CD4-positive, alpha-beta T cell (primary cell): ENCODE data around the gene ADNP2. TPM values are rescaled to one million over a fixed set of nuclear protein-coding genes. Genes with fewer than 3 reads are reported as not detected.
A peak's percentile ranks its signal among the peaks of the same experiment; 100 is the strongest.

ENCODE experiments used
- ATAC-seq: fragments of 200-7000 bp; cut with Tn5 transposase; one replicate; pipeline ENCODE4 v1.10.0; 2022; ENCODE audit warnings: mild to moderate bottlenecking; ENCODE audit not compliant: poor library complexity
- CTCF ChIA-PET: fragments of 350-600 bp; sonication (Branson Sonifier 250); formaldehyde crosslinking; loops from one replicate; lab custom pipeline; 2021; ENCODE audit warnings: antibody characterized with exemption, inconsistent platforms; lab: Charles Lee
- POLR2A ChIA-PET: fragments of 350-600 bp; sonication (Branson Sonifier 250); formaldehyde crosslinking; loops from one replicate; lab custom pipeline; 2021; ENCODE audit warnings: antibody characterized with exemption, inconsistent platforms; lab: Charles Lee
- DNase-seq, 14 experiments: peaks; one replicate each; pipeline ENCODE4 v3.0.0-alpha.2; 2013 to 2020; ENCODE audit warnings: mixed read lengths in 2 of 14
- H3K27ac ChIP-seq, 2 donors: one replicate each; pipeline versions ENCODE4 v1.5.1 to v1.7.0; 2013; ENCODE audit warnings: low read length in 2 of 2, low read depth in 1 of 2, mild to moderate bottlenecking in 1 of 2
- H3K27me3 ChIP-seq, 2 experiments: 1 replicate in 1 of 2; 2 replicates in 1 of 2; pipeline versions ENCODE4 v1.6.1 to v1.7.0; 2013; ENCODE audit warnings: low read length in 2 of 2, control low read depth in 1 of 2, mild to moderate bottlenecking in 1 of 2, moderate library complexity in 1 of 2; ENCODE audit not compliant: insufficient read depth in 2 of 2, control insufficient read depth in 1 of 2
- H3K36me3 ChIP-seq: one replicate; pipeline ENCODE4 v1.6.1; 2013; ENCODE audit warnings: low read length, control low read depth; ENCODE audit not compliant: insufficient read depth
- H3K4me1 ChIP-seq: one replicate; pipeline ENCODE4 v1.6.1; 2013; ENCODE audit warnings: low read length, control low read depth; ENCODE audit not compliant: insufficient read depth
- H3K4me3 ChIP-seq: one replicate; pipeline ENCODE4 v1.5.1; 2013; ENCODE audit warnings: mild to moderate bottlenecking, low read length, moderate library complexity
- H3K9me3 ChIP-seq, 2 experiments: 1 replicate in 1 of 2; 2 replicates in 1 of 2; pipeline versions ENCODE4 v1.6.1 to v1.7.0; 2013; ENCODE audit warnings: low read length in 2 of 2, mild to moderate bottlenecking in 2 of 2, control low read depth in 1 of 2, moderate library complexity in 1 of 2; ENCODE audit not compliant: control insufficient read depth in 1 of 2, insufficient read depth in 1 of 2
- H3K27ac Mint-ChIP-seq: one replicate; pipeline ENCODE4 v1.8.0; 2020; ENCODE audit warnings: mixed read lengths
- H3K27me3 Mint-ChIP-seq: one replicate; pipeline ENCODE4 v1.8.0; 2021; ENCODE audit warnings: mixed read lengths
- H3K36me3 Mint-ChIP-seq: one replicate; pipeline ENCODE4 v1.8.0; 2021; ENCODE audit warnings: low read depth, mixed read lengths
- H3K4me1 Mint-ChIP-seq: one replicate; pipeline ENCODE4 v1.8.0; 2021; ENCODE audit warnings: low read depth, mixed read lengths
- H3K4me3 Mint-ChIP-seq: one replicate; pipeline ENCODE4 v1.8.0; 2020; ENCODE audit warnings: mild to moderate bottlenecking, mixed read lengths
- H3K9me3 Mint-ChIP-seq: one replicate; pipeline ENCODE4 v1.8.0; 2020; ENCODE audit warnings: mixed read lengths
- CTCF ChIP-seq: fragments of 200-600 bp; IDR thresholded peaks from one replicate; pipeline ENCODE4 v1.8.0; 2022; ENCODE audit warnings: antibody characterized with exemption, mild to moderate bottlenecking
- intact Hi-C, 2 experiments: fragments of 100-400 bp; cut with DNase I in 1 of 2; cut with micrococcal nuclease in 1 of 2; formaldehyde crosslinking; loops; one replicate each; pipeline versions ENCODE4 v1.15.1 to v1.9.0; 2023 to 2025; cut with DNase I, micrococcal nuclease
- total RNA-seq, 174 experiments: library from RNA in 2 of 174; stranded (reverse) in 2 of 174; gene quantifications; one replicate each; pipeline ENCODE4 v1.2.3 and lab custom pipeline; 2021 to 2026

The ADNP2 gene
- total RNA-seq, 2 experiments from 2014 or later = 61.0 to 61.5 TPM

DNA sequence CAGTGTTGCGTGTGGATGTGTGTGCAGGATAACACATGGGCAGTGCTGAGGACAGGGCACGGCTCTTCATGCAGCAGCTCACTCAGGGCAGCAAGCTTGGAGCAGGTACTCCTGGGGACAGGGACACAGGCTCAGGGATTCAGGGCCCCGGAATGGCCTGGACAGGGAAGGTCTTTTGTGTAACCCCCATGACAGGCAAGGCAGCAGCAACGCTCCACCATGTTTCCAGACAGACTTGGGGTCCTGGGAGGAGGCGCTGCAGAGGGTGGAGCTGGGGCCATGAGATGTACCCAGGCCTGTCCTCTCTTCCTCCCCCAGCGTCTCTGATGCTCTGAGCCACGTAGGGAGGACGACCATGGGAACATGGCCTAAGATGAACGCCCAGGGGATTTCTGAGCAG, 58.3 kb downstream of the ADNP2 start:
- H3K27me3 ChIP-seq = peaks cover 23 to 25% of the 10 kb centered on the region in 2 experiments
- H3K27ac Mint-ChIP-seq = no peak overlapping the region
- no peak overlapping the region for H3K4me3 ChIP-seq
- H3K36me3 ChIP-seq = no peaks in the 10 kb centered on the region
- ATAC-seq = no peak
- no peak for TF ChIP-seq CTCF
- H3K27me3 Mint-ChIP-seq = peaks cover 53% of the 10 kb centered on the region
- ChIA-PET POLR2A (no interaction called here), CTCF (no interaction called here)
- peaks cover 12 to 36% of the 10 kb centered on the region in 2 experiments for H3K9me3 ChIP-seq
- H3K9me3 Mint-ChIP-seq = peaks cover 4% of the 10 kb centered on the region
- H3K27ac ChIP-seq = no peak overlapping the region
- no peaks in the 10 kb centered on the region for H3K4me1 Mint-ChIP-seq
- peaks cover 20% of the 10 kb centered on the region for H3K4me1 ChIP-seq
- DNase-seq = no peak
- intact Hi-C loops = no loop called here
- H3K4me3 Mint-ChIP-seq = no peak overlapping the region
- no peaks in the 10 kb centered on the region for H3K36me3 Mint-ChIP-seq

DNA sequence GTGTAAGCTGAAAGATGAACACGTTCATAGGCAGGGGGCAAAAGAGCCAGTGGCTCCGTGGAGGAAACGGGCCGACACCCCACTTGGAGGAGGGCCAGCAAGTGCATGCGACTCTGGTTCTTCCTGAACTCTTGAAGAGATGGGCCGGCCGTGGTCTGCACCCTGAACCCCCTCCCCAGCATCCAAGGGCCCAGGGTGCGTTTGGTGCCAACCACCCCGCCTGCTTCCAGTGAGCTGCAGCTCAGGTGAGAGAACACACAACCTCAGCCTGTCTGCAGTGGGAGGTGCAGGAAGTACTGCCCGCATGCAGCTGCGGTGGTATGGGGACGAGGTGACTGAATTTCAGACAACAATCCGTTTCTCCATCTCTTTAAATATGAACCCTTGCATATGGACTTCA, 58.9 kb downstream of the ADNP2 start:
- H3K36me3 ChIP-seq = no peaks in the 10 kb centered on the region
- POLR2A ChIA-PET = no interaction called here
- peaks cover 25 to 26% of the 10 kb centered on the region in 2 experiments for H3K27me3 ChIP-seq
- no peak overlapping the region for H3K27ac Mint-ChIP-seq
- peaks cover 12 to 36% of the 10 kb centered on the region in 2 experiments for H3K9me3 ChIP-seq
- intact Hi-C loops = no loop called here
- H3K4me1 Mint-ChIP-seq = no peaks in the 10 kb centered on the region
- TF ChIP-seq CTCF = no peak
- H3K9me3 Mint-ChIP-seq = peaks cover 4% of the 10 kb centered on the region
- H3K4me3 ChIP-seq = no peak overlapping the region
- peak in 3 of 14 experiments; percentile 17 to 39 (median 30) for DNase-seq
- peaks cover 53% of the 10 kb centered on the region for H3K27me3 Mint-ChIP-seq
- H3K4me3 Mint-ChIP-seq = no peak overlapping the region
- CTCF ChIA-PET = no interaction called here
- peaks cover 20% of the 10 kb centered on the region for H3K4me1 ChIP-seq
- H3K27ac ChIP-seq = no peak overlapping the region
- ATAC-seq = peak; percentile 68
- no peaks in the 10 kb centered on the region for H3K36me3 Mint-ChIP-seq

- H3K27me3 ChIP-seq = peaks cover 25 to 28% of the 10 kb centered on the region in 2 experiments
- no peak overlapping the region for H3K4me3 ChIP-seq
- intact Hi-C loops = no loop called here
- Mint-ChIP-seq H3K9me3 (peaks cover 4% of the 10 kb centered on the region), H3K27me3 (peaks cover 54% of the 10 kb centered on the region), H3K4me3 (no peak overlapping the region), H3K27ac (no peak overlapping the region), H3K36me3 (no peaks in the 10 kb centered on the region), H3K4me1 (no peaks in the 10 kb centered on the region)
- CTCF ChIA-PET = interaction anchor here (0.7 kb wide), 1 partner anchor 43 kb away, joined by 3 read pairs; no protein-coding TSS in a partner anchor
- H3K36me3 ChIP-seq = no peaks in the 10 kb centered on the region
- DNase-seq (peak in 1 of 14 experiments; percentile 12), ATAC-seq (no peak)
- no peak for TF ChIP-seq CTCF
- POLR2A ChIA-PET = no interaction called here
- peaks cover 12 to 32% of the 10 kb centered on the region in 2 experiments for H3K9me3 ChIP-seq
- H3K27ac ChIP-seq = no peak overlapping the region
- peaks cover 20% of the 10 kb centered on the region for H3K4me1 ChIP-seq
Observed at GRCh38 chr18:80168346-80168745, 59.3 kb downstream of the ADNP2 start.
